GM23338 (cell line): Measurements from ENCODE around the gene RIC3. TPM values are rescaled to one million over a fixed set of nuclear protein-coding genes. Genes with fewer than 3 reads are reported as not detected.

Experiments used
- ATAC-seq: fragments of 200-7000 bp; cut with Tn5 transposase; 3 replicates; pipeline ENCODE4 v1.9.1; 2020
- DNase-seq: peaks from one replicate; pipeline ENCODE4 v3.0.0-alpha.2; 2015; ENCODE audit warnings: low spot score
- H2AFZ ChIP-seq: fragments of 200-600 bp; sonication (generic); 2 replicates; pipeline ENCODE4 v1.8.0; 2016; ENCODE audit warnings: antibody characterized with exemption, mild to moderate bottlenecking, moderate library complexity
- H3F3A ChIP-seq: fragments of 200-600 bp; sonication (generic); replicated peaks from 2 replicates; pipeline ENCODE4 v1.8.0; 2017; ENCODE audit warnings: antibody characterized with exemption, mixed run types, low read depth
- H3K27ac ChIP-seq: fragments of 200-600 bp; sonication (generic); 2 replicates; pipeline ENCODE4 v1.6.1; 2016; ENCODE audit warnings: low read depth
- H3K27me3 ChIP-seq: fragments of 200-600 bp; sonication (generic); 2 replicates; pipeline ENCODE4 v1.8.0; 2016; ENCODE audit warnings: mild to moderate bottlenecking, mixed run types, moderate library complexity; ENCODE audit not compliant: insufficient read depth
- H3K36me3 ChIP-seq: fragments of 200-600 bp; sonication (generic); 2 replicates; pipeline ENCODE4 v1.8.0; 2016; ENCODE audit warnings: mild to moderate bottlenecking; ENCODE audit not compliant: insufficient read depth
- H3K4me1 ChIP-seq: fragments of 200-600 bp; sonication (generic); 2 replicates; pipeline ENCODE4 v1.8.0; 2016; ENCODE audit warnings: mild to moderate bottlenecking, moderate library complexity; ENCODE audit not compliant: insufficient read depth
- H3K4me2 ChIP-seq: fragments of 200-600 bp; sonication (generic); 2 replicates; pipeline ENCODE4 v1.7.1; 2017; ENCODE audit warnings: mixed run types
- H3K4me3 ChIP-seq: fragments of 200-600 bp; sonication (generic); 2 replicates; pipeline ENCODE4 v1.6.1; 2016; ENCODE audit warnings: mixed run types
- H3K79me2 ChIP-seq: fragments of 200-600 bp; sonication (generic); replicated peaks from 2 replicates; pipeline ENCODE4 v1.8.0; 2017; ENCODE audit warnings: mild to moderate bottlenecking; ENCODE audit not compliant: insufficient read depth
- H3K9me2 ChIP-seq: fragments of 200-600 bp; sonication (generic); 2 replicates; pipeline ENCODE4 v1.8.0; 2017; ENCODE audit not compliant: insufficient read depth
- H4K20me1 ChIP-seq: fragments of 200-600 bp; sonication (generic); replicated peaks from 2 replicates; pipeline ENCODE4 v1.8.0; 2017; ENCODE audit warnings: mild to moderate bottlenecking; ENCODE audit not compliant: insufficient read depth
- H3K27ac Mint-ChIP-seq: 2 replicates; pipeline ENCODE4 v1.8.0; 2020; ENCODE audit warnings: inconsistent platforms, mild to moderate bottlenecking, moderate library complexity, mixed read lengths
- H3K27me3 Mint-ChIP-seq: 3 replicates; pipeline ENCODE4 v1.8.0; 2022; ENCODE audit warnings: low read depth, mild to moderate bottlenecking, moderate library complexity, mixed read lengths, inconsistent platforms; ENCODE audit not compliant: insufficient read depth, poor library complexity
- H3K36me3 Mint-ChIP-seq: 3 replicates; pipeline ENCODE4 v1.8.0; 2021; ENCODE audit warnings: low read depth, mild to moderate bottlenecking, inconsistent platforms, moderate library complexity, mixed read lengths
- H3K4me1 Mint-ChIP-seq: 3 replicates; pipeline ENCODE4 v1.8.0; 2020; ENCODE audit warnings: mild to moderate bottlenecking, inconsistent platforms, mixed read lengths
- H3K4me3 Mint-ChIP-seq: 3 replicates; pipeline ENCODE4 v1.8.0; 2021; ENCODE audit warnings: moderate library complexity, mild to moderate bottlenecking, inconsistent platforms, mixed read lengths
- H3K9me3 Mint-ChIP-seq: 3 replicates; pipeline ENCODE4 v1.8.0; 2020; ENCODE audit warnings: moderate library complexity, mild to moderate bottlenecking, inconsistent platforms, mixed read lengths
- CREB1 ChIP-seq: fragments of 250-450 bp; sonication (Bioruptor Pico); IDR thresholded peaks from 2 replicates; pipeline ENCODE4 v1.5.0; 2020; ENCODE audit warnings: low read depth, mild to moderate bottlenecking, moderate library complexity
- CTCF ChIP-seq, 2 experiments: fragments of 200-600 bp in 1 of 2; sonication (generic) in 1 of 2; conservative IDR thresholded peaks; 2 replicates each; pipeline versions ENCODE4 v1.5.1 to v1.6.1; 2016 to 2017; ENCODE audit warnings: antibody characterized with exemption in 2 of 2, low read depth in 2 of 2, mild to moderate bottlenecking in 2 of 2, moderate library complexity in 1 of 2
- ETS1 ChIP-seq: IDR thresholded peaks from 2 replicates; pipeline ENCODE4 v1.6.1; 2016; ENCODE audit warnings: antibody characterized with exemption
- EZH2 ChIP-seq: fragments of 200-600 bp; sonication (generic); IDR thresholded peaks from one replicate; pipeline ENCODE4 v1.8.0; 2017; ENCODE audit warnings: antibody characterized with exemption, mild to moderate bottlenecking, low read depth; ENCODE audit not compliant: unreplicated experiment
- EZH2phosphoT487 ChIP-seq: fragments of 200-600 bp; sonication (generic); IDR thresholded peaks from one replicate; pipeline ENCODE4 v1.8.1; 2018; ENCODE audit warnings: antibody characterized with exemption; ENCODE audit not compliant: unreplicated experiment
- ZNF462 ChIP-seq: fragments of 250-450 bp; sonication (Bioruptor Pico); IDR thresholded peaks from 2 replicates; pipeline ENCODE4 v1.5.0; 2020; ENCODE audit warnings: mild to moderate bottlenecking, moderate library complexity
- polyA plus RNA-seq: library from polyadenylated mRNA; unstranded; fragments of >200 nt; fragmentation: Nextera tagmentation; extraction: Ambion mirVana; gene quantifications from 2 replicates; pipeline ENCODE4 v1.2.1, GENCODE V29; 2016
- total RNA-seq: library from RNA; depleted of rRNA; stranded (reverse); fragments of >200 nt; shearing (Covaris generic); gene quantifications from 2 replicates; pipeline ENCODE4 v1.2.3, GENCODE V29; 2014

RIC3 gene
- total and polyA plus RNA-seq, 2 experiments from 2014 or later, result 17.8 to 21.3 TPM

GRCh38 chr11:8196749-8197148 is 27.9 kb upstream of the RIC3 start (continued):
- no peak for TF ChIP-seq ETS1
- TF ChIP-seq ZNF462 (CRISPR knock-in tag), result no peak

- Histone ChIP-seq H3K27me3 (no peaks in the 10 kb centered on the region), H3K9me2 (peaks cover 6% of the 10 kb centered on the region; the same call in 1 of the 2 replicates), H3K4me2 (no peak overlapping the region), H3F3A (no peaks in the 10 kb centered on the region), H4K20me1 (no peaks in the 10 kb centered on the region), H3K4me1 (no peaks in the 10 kb centered on the region), H2AFZ (no peak overlapping the region), H3K27ac (no peak overlapping the region), H3K4me3 (no peak overlapping the region), H3K36me3 (no peaks in the 10 kb centered on the region), H3K79me2 (no peaks in the 10 kb centered on the region)
- Mint-ChIP-seq H3K36me3 (no peaks in the 10 kb centered on the region), H3K9me3 (no peaks in the 10 kb centered on the region; the same call in 2 of the 3 replicates), H3K27ac (no peak overlapping the region), H3K27me3 (peaks cover 5% of the 10 kb centered on the region), H3K4me3 (no peak overlapping the region), H3K4me1 (no peaks in the 10 kb centered on the region)
- DNase-seq, result no peak
- ATAC-seq, result no peak
- no peak for TF ChIP-seq EZH2phosphoT487
- TF ChIP-seq ZNF462 (CRISPR knock-in tag), result no peak
- no peak for TF ChIP-seq EZH2
- TF ChIP-seq CTCF (conservative IDR thresholded peaks at IDR 0.05; ENCODE audit: low read depth in 2 of 2), result no peak
- no peak for TF ChIP-seq CREB1 (CRISPR knock-in tag)
These were observed 26.1 kb upstream of the RIC3 start for GRCh38 chr11:8194956-8195355.
